Right lobe of liver (tissue), 6 donors: ENCODE results near the gene KIF11. TPM values are rescaled to one million over a fixed set of nuclear protein-coding genes. Genes with fewer than 3 reads are reported as not detected.
A peak's percentile ranks its signal among the peaks of the same experiment; 100 is the strongest.
"Not testable (repeated sequence)": the region's sequence is repeated elsewhere in the genome, so short reads cannot be mapped to it uniquely, and the experiment has no call there.

Experiments
- ATAC-seq, 4 donors: fragments of 200-7000 bp; cut with Tn5 transposase; one replicate each; pipeline ENCODE4 v1.9.1; 2020; ENCODE audit warnings: mild to moderate bottlenecking in 4 of 4, moderate library complexity in 4 of 4
- DNase-seq, 3 donors: peaks; one replicate each; pipeline ENCODE4 v3.0.0-alpha.2; 2020
- H3K27ac ChIP-seq, 3 donors: fragments of 200-600 bp; one replicate each; pipeline ENCODE4 v1.8.0; 2022
- H3K27me3 ChIP-seq, 2 donors: fragments of 200-600 bp; one replicate each; pipeline ENCODE4 v1.8.0; 2022
- H3K36me3 ChIP-seq, 4 donors: fragments of 200-600 bp; sonication (generic) in 1 of 4; one replicate each; pipeline versions ENCODE4 v1.5.1 to v1.8.0; 2017 to 2022; ENCODE audit warnings: control low read depth in 1 of 4
- H3K4me1 ChIP-seq, 4 donors: fragments of 200-600 bp; sonication (generic) in 1 of 4; one replicate each; pipeline versions ENCODE4 v1.5.1 to v1.8.0; 2017 to 2022; ENCODE audit warnings: control low read depth in 1 of 4
- H3K4me3 ChIP-seq, 3 donors: fragments of 200-600 bp; one replicate each; pipeline ENCODE4 v1.8.0; 2022
- H3K9me3 ChIP-seq, 4 donors: fragments of 200-600 bp; sonication (generic) in 1 of 4; one replicate each; pipeline versions ENCODE4 v1.5.1 to v1.8.0; 2017 to 2022; ENCODE audit warnings: control low read depth in 1 of 4
- POLR2A ChIP-seq: fragments of 450-650 bp; IDR thresholded peaks from one replicate; pipeline ENCODE4 v1.6.1; 2017; ENCODE audit warnings: antibody characterized with exemption, mild to moderate bottlenecking
- WGBS: methylation state at CpG from one replicate; pipeline ENCODE4 v1.1.6; 2018; ENCODE audit warnings: low coverage, low lambda C conversion rate; ENCODE audit not compliant: insufficient coverage; ENCODE audit errors: missing lambda C conversion rate; 5-methylcytosine and 5-hydroxymethylcytosine counted together
- intact Hi-C, 2 donors: fragments of 100-400 bp; cut with DNase I; formaldehyde crosslinking; loops; one replicate each; pipeline versions ENCODE4 v1.11.2 to v1.14.1; 2022
- total RNA-seq, 6 experiments: library from RNA; depleted of rRNA in 2 of 6; stranded (reverse); fragments of >200 nt in 2 of 6; fragmentation: NEBNext Ultra II Directional in 3 of 6; extraction: Animal tissue kit (Norgen Biotek cat#: 25700) in 3 of 6; gene quantifications; one replicate each; pipeline versions ENCODE4 v1.1.0 to v1.2.4, GENCODE V29; 2016 to 2023
- TF ChIP-seq, protein P1 (sequence below), 4 donors: fragments of 200-600 bp in 3 of 4; fragments of 450-650 bp in 1 of 4; IDR thresholded peaks; one replicate each; pipeline versions ENCODE4 v1.5.1 to v1.8.0; 2016 to 2022; ENCODE audit warnings: antibody characterized with exemption in 4 of 4, mild to moderate bottlenecking in 2 of 4
- donor health status: DM: no; HTN: yes; CAD: no.
- donor health status: DM: no; HTN: no; CAD: no.
- donor health status: DM: no; HTN: no; CAD: no.
- donor health status: DM: no; HTN: yes; CAD: no.
- donor health status: DM: no; HTN: yes; CAD: no.

Gene KIF11
- total RNA-seq, 6 experiments from 2014 or later, result 0.35 to 1.4 (median 0.83) TPM

- intact Hi-C loops, result no loop called here
- H3K4me3 ChIP-seq, result no peak overlapping the region
- 88% methylated on average over 4 of the region's 4 CpGs for WGBS
- TF ChIP-seq POLR2A, result no peak
- TF ChIP-seq, protein P1, sequence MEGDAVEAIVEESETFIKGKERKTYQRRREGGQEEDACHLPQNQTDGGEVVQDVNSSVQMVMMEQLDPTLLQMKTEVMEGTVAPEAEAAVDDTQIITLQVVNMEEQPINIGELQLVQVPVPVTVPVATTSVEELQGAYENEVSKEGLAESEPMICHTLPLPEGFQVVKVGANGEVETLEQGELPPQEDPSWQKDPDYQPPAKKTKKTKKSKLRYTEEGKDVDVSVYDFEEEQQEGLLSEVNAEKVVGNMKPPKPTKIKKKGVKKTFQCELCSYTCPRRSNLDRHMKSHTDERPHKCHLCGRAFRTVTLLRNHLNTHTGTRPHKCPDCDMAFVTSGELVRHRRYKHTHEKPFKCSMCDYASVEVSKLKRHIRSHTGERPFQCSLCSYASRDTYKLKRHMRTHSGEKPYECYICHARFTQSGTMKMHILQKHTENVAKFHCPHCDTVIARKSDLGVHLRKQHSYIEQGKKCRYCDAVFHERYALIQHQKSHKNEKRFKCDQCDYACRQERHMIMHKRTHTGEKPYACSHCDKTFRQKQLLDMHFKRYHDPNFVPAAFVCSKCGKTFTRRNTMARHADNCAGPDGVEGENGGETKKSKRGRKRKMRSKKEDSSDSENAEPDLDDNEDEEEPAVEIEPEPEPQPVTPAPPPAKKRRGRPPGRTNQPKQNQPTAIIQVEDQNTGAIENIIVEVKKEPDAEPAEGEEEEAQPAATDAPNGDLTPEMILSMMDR (IDR thresholded peaks at IDR 0.05), result no peak
- H3K4me1 ChIP-seq, result peaks cover 0 to 14% (median 3%) of the 10 kb centered on the region in 4 donors
- H3K27ac ChIP-seq, result no peak overlapping the region
- peaks cover 0 to 3% (median 0%) of the 10 kb centered on the region in 4 donors for H3K36me3 ChIP-seq
- H3K27me3 ChIP-seq, result no peaks in the 10 kb centered on the region
- no peak for ATAC-seq
- no peaks in the 10 kb centered on the region for H3K9me3 ChIP-seq
- no peak for DNase-seq
Observed at GRCh38 chr10:92567952-92568600, 24.9 kb upstream of the KIF11 start.

DNA sequence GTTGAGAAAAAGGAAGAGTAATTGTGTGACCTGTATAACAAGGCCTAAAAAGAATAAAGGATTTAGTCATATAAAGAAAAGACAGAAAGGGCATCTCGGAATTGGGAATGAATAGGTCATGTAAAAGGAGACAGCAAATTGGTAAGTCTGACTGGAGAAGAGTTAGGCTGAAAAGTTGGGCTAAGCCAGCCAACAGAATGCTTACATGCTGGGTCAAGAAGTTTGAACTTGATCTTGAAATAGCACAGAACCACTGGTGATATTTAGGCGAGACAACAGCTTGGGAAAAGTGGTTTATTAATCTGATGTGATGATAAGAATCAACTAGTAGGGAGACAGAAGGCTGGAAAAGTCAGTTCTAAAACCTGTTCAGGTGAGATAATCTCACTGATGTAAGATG, 23.9 kb upstream of the KIF11 start:
- Histone ChIP-seq H3K4me1 (peaks cover 0 to 14% (median 3%) of the 10 kb centered on the region in 4 donors), H3K36me3 (peaks cover 0 to 3% (median 0%) of the 10 kb centered on the region in 4 donors), H3K9me3 (no peaks in the 10 kb centered on the region), H3K27me3 (no peaks in the 10 kb centered on the region), H3K4me3 (no peak overlapping the region), H3K27ac (no peak overlapping the region)
- TF ChIP-seq, protein P1 (IDR thresholded peaks at IDR 0.05), result no peak
- no peak for TF ChIP-seq POLR2A
- ATAC-seq (no peak), DNase-seq (no peak)
- 85% methylated on average over 2 of the region's 2 CpGs for WGBS
- intact Hi-C loops, result no loop called here

GRCh38 chr10:92569663-92570062, 23.3 kb upstream of the KIF11 start:
- peaks cover 0 to 14% (median 4%) of the 10 kb centered on the region in 4 donors for H3K4me1 ChIP-seq
- 94% methylated on average over 4 of the region's 5 CpGs for WGBS
- not testable (repeated sequence) for H3K4me3 ChIP-seq, ATAC-seq, H3K27me3 ChIP-seq, H3K27ac ChIP-seq, H3K9me3 ChIP-seq, H3K36me3 ChIP-seq, DNase-seq
- intact Hi-C loops, result loop anchor here in 1 of 2 donors (5.0 kb wide), 1 partner anchor 52 kb away; no protein-coding TSS in a partner anchor

DNA sequence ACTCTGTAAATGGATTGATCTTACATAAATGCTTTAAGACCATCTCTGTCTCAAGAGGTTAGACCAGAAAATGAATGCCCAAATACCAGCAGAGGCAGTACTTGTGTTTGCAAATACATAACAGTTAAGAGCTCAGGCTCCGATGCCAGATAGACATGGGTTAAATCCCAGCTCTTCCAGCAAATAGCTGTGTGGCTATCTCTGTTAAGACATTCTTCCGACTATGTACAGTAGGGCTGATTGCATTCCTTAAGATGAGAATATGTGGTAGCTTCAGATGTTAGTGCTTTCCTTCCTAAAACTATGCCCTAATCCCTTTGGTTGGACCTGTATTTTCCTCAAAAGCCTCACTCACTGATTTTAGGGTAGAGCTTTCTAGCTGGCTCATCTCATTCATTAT, 21.3 kb upstream of the KIF11 start:
- no peak overlapping the region for H3K4me3 ChIP-seq
- ATAC-seq (no peak), DNase-seq (no peak)
- H3K9me3 ChIP-seq, result no peaks in the 10 kb centered on the region
- no peak overlapping the region for H3K27ac ChIP-seq
- H3K4me1 ChIP-seq, result peaks cover 0 to 15% (median 7%) of the 10 kb centered on the region in 4 donors
- no peaks in the 10 kb centered on the region for H3K36me3 ChIP-seq
- no CpG with 5 or more reads among the region's 2 CpGs for WGBS
- no peaks in the 10 kb centered on the region for H3K27me3 ChIP-seq
- intact Hi-C loops, result loop anchor here in 1 of 2 donors (5.0 kb wide), 1 partner anchor 54 kb away; no protein-coding TSS in a partner anchor
- TF ChIP-seq, protein P1 (IDR thresholded peaks at IDR 0.05), result no peak
- no peak for TF ChIP-seq POLR2A

- WGBS, result 48% methylated on average over 5 of the region's 8 CpGs
- H3K4me1 ChIP-seq, result peaks cover 0 to 15% (median 7%) of the 10 kb centered on the region in 4 donors
- no peak for TF ChIP-seq POLR2A
- TF ChIP-seq, protein P1 (IDR thresholded peaks at IDR 0.05), result no peak
Observed at GRCh38 chr10:92572362-92573090, 20.4 kb upstream of the KIF11 start.

More at GRCh38 chr10:92572362-92573090, 20.4 kb upstream of the KIF11 start:
- Histone ChIP-seq H3K4me3 (peak overlapping the region; percentile 76 to 96 (median 93)), H3K9me3 (no peaks in the 10 kb centered on the region), H3K36me3 (no peaks in the 10 kb centered on the region), H3K27ac (peak overlapping the region in 2 of 3 donors; percentile 84 to 87), H3K27me3 (no peaks in the 10 kb centered on the region)
- DNase-seq, result no peak
- no peak for ATAC-seq
- intact Hi-C loops, result loop anchor here in 1 of 2 donors (5.0 kb wide), 1 partner anchor 55 kb away; no protein-coding TSS in a partner anchor
